ENCODE results near the gene NIF3L1.

Gene NIF3L1

DNA sequence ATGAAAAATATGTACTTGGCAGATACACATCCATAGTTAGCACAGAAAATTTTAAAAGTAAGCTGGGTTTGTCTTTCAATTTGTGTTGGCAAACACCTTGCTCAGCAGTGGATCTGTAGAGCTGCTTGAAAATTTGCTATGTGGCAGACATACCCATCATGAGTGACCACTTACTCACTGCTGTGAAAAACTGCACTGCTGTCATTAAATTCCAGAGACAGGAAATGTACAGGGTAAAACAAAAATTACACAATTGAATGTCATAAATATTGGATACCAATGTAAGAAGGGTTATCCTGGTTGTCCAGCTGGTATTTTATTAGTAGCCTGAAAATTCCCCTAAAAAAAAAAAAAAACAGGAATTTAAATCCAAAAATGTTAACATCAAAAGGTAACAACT lies 24.5 kb downstream of the NIF3L1 start:
- Mint-ChIP-seq H3K27ac (no peak overlapping the region), H3K4me1 (no peaks in the 10 kb centered on the region), H3K36me3 (ENCODE audit: low read depth) (peaks cover 35% of the 10 kb centered on the region), H3K4me3 (no peak overlapping the region), H3K27me3 (no peaks in the 10 kb centered on the region), H3K9me3 (no peaks in the 10 kb centered on the region)
- ATAC-seq (no peak), DNase-seq (no peak)

DNA sequence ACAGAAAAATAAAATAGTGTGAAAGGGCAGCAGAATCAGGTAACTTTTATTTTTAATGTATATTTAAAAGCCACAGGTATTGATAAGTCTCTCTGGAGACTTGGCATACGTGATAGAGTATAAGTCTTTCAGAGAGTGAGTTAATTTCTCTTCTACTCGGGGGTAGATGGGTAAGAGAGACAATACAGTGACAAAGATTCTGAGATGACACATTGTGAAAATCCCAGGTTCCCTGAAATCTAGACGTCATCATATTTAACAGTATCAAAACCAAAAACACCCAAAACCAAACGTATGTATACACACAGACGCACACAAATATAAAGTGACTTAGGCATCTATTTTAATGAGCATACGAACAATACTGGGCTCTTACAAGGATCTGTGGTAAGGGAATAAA lies 33.3 kb downstream of the NIF3L1 start:
- ATAC-seq (peak; percentile 57), DNase-seq (no peak)
- no peaks in the 10 kb centered on the region for H3K9me3 Mint-ChIP-seq
- no peak overlapping the region for H3K4me3 Mint-ChIP-seq
- no peaks in the 10 kb centered on the region for H3K27me3 Mint-ChIP-seq
- H3K36me3 Mint-ChIP-seq (ENCODE audit: low read depth) = peaks cover 27% of the 10 kb centered on the region
- H3K27ac Mint-ChIP-seq = peak overlapping the region; percentile 70
- H3K4me1 Mint-ChIP-seq = peaks cover 7% of the 10 kb centered on the region

DNA sequence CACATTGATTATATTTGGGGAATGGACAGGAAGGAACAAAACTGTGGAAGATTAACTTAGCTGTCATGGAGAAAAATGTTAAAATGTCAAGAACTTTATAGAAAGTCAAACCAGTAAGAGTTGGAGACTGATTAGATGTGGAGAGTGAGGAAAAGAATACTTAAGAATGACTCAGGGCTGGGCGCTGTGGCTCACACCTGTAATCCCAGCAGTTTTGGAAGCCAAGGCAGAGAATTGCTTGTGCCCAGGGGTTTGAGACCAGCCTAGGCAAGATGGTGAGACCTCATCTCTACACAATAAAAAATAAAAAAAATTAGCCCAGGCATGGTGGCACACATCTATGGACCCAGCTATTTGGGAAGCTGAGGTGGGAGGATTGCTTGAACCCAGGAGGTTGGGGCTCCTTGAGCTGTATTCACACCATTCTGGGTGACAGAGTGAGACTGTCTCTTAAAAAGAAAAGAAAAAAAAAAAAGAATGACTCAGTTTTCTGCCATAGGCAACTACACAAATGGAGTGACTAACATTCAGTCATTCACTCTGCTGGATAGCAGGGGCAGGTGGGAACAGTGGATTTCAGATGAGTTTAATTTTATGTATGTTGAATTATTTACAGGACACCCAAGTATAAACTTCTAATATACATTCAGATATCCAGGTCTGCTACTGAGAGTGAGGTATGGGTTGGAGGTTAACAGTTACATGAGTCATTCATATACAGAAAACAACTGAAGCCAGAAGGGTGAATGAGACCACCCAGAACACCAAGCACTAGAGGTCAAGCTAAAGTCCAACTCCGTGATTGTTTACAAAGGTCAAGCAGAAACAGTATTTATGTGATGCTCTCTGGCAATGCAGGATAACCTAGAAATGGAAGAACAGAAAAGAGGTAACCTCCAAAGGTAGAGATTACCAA lies 40.4 kb downstream of the NIF3L1 start:
- H3K9me3 Mint-ChIP-seq = no peaks in the 10 kb centered on the region
- peaks cover 18% of the 10 kb centered on the region for H3K4me1 Mint-ChIP-seq
- peak overlapping the region; percentile 16 for H3K27ac Mint-ChIP-seq
- H3K27me3 Mint-ChIP-seq = no peaks in the 10 kb centered on the region
- no peak for DNase-seq
- peaks cover 32% of the 10 kb centered on the region for H3K36me3 Mint-ChIP-seq (ENCODE audit: low read depth)
- ATAC-seq = peak; percentile 68
- H3K4me3 Mint-ChIP-seq = no peak overlapping the region

DNA sequence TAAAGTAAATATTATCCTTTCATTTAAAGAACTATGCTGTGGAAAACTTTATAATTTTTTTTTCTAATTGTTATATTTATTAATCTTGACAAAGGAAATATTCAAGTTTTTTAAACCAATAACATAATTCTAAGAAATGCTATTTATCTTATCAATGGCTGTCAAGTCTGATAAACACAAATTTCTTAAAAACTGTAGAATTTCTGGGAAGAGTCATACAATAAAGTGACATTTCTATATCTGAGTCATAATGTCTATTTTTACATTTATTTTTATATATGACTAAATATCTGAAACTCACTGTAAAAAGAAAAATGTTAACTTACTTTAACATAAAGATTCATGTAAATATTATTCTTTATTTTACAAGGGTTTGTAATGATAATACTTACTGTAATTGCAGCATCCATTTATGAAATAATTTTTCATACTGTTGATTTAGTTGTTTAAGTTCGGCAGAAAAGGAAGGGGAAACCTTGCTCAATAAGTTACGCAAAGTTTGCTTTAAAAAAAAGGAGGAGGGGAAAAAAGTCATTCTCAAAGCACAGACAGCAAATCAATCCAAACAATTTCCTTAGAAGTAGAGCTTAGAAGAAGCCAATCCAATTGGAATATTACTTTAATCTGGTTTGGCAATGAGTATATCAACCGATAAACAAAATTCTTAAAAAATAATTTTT lies 41.9 kb downstream of the NIF3L1 start:
- DNase-seq = no peak
- Mint-ChIP-seq H3K27ac (no peak overlapping the region), H3K4me1 (peaks cover 18% of the 10 kb centered on the region), H3K9me3 (no peaks in the 10 kb centered on the region), H3K36me3 (ENCODE audit: low read depth) (peaks cover 35% of the 10 kb centered on the region), H3K27me3 (no peaks in the 10 kb centered on the region), H3K4me3 (no peak overlapping the region)
- ATAC-seq = no peak

DNA sequence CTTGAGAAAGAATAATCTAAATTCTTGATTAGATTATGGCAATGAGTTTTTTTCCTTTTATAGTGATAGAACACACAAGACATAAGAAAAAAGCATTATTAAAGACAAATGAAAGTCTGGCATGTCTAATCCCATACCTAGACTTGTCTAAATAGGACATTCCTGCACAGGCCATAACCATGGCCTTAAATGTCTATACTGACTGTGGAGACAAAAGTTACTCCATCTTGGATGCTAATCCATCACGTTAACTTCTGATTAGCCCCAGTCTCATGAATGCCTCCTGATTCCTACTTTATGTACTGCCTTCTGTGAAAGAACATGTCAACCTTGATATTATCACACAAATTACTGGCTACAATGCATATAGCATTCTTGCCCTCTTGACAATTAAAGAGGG lies 50.7 kb downstream of the NIF3L1 start:
- ATAC-seq (no peak), DNase-seq (no peak)
- H3K4me3 Mint-ChIP-seq = no peak overlapping the region
- H3K27ac Mint-ChIP-seq = no peak overlapping the region
- H3K9me3 Mint-ChIP-seq = no peaks in the 10 kb centered on the region
- H3K27me3 Mint-ChIP-seq = no peaks in the 10 kb centered on the region
- H3K4me1 Mint-ChIP-seq = peaks cover 18% of the 10 kb centered on the region
- H3K36me3 Mint-ChIP-seq (ENCODE audit: low read depth) = peaks cover 48% of the 10 kb centered on the region

DNA sequence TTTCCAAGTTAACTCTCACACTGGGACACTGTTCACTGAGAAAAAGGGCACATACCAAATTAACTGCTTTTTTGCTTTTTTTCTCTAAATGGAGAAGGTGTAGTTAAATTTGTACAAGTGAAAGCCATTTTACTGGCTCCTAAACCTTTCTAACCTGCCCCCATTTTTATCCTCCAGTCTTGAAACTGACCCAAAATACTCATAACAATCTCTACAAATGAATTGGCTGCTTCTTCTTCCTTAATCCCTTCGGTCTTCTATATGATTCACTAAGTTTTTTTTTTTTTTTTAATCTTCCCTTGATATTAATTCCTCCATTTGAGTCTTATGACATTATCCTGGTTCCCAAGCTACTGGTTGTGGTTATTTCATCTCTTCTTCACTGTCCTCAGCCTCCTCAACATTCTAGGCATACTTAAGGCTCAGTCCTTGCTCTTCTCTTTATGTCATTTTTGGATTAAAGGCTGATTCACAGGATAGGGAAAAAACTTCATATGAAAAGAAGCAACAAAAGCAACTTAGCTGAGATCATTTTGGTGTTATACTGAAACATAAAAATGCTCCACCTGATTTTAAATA lies 54.4 kb downstream of the NIF3L1 start:
- no peak for DNase-seq
- H3K4me1 Mint-ChIP-seq = peaks cover 26% of the 10 kb centered on the region
- no peak for ATAC-seq
- H3K27me3 Mint-ChIP-seq = no peaks in the 10 kb centered on the region
- no peak overlapping the region for H3K4me3 Mint-ChIP-seq
- H3K27ac Mint-ChIP-seq = peak overlapping the region; percentile 78
- no peaks in the 10 kb centered on the region for H3K9me3 Mint-ChIP-seq
- peaks cover 49% of the 10 kb centered on the region for H3K36me3 Mint-ChIP-seq (ENCODE audit: low read depth)

DNA sequence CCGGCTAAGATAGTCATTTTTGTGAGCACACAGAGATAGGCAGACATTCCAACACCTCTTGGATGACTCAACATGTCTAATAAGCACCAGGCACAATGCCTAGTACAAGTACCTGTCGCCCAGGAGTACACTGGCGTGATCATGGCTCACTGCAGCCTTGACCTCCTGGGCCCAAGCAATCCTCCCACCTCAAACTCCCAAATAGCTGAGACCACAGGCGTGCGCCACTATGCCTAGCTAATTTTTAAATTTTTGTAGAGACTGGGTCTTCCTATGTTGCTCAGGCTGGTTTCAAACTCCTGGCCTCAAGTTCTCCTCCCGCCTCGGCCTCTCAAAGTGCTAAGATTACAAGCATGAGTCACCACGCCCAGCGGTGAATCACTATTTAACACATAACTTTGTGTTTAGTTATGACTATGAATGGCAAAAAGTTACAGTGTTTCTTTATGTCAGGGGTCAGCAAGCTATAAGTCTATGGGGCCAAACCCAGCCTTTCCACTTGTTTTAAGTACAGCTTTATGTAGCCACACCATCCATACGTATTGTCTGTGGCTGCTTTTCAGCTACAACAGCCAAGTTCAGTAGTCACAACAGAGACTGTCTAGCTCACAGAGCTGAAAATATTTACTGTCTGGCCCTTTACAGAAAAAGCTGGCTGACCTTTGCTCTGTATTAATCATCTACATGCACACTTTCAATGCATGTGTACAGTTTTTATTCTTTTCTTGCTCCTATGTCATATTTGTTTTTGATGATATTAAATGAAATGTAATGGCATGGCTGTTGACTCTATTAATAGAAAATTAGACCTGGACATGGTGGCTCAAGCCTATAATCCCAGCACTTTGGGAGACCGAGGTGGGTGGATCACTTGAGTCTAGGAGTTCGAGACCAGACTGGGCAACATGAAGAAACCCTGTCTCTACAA lies 55.6 kb downstream of the NIF3L1 start:
- peak; percentile 92 for ATAC-seq
- Mint-ChIP-seq H3K4me3 (no peak overlapping the region), H3K36me3 (ENCODE audit: low read depth) (peaks cover 47% of the 10 kb centered on the region), H3K27me3 (no peaks in the 10 kb centered on the region), H3K9me3 (no peaks in the 10 kb centered on the region), H3K4me1 (peaks cover 26% of the 10 kb centered on the region), H3K27ac (peak overlapping the region; percentile 78)
- peak; percentile 68 for DNase-seq

DNA sequence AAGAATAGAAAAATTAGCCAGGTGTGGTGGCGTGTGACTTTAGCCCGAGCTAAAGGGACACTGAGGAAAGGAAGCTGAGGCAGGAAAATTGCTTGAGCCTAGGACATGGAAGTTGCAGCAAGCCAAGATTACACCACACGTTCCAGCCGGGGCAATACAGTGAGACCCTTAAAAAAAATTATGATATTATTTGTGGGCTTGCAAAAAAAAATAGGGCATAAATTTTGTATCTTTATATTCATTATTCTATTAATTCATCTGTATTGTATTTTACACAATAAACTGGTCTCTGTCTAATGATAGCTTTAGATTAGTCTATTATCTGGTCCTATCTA lies 56.2 kb downstream of the NIF3L1 start:
- Mint-ChIP-seq H3K27ac (peak overlapping the region; percentile 78), H3K4me1 (peaks cover 26% of the 10 kb centered on the region), H3K27me3 (no peaks in the 10 kb centered on the region), H3K4me3 (no peak overlapping the region), H3K9me3 (no peaks in the 10 kb centered on the region), H3K36me3 (ENCODE audit: low read depth) (peaks cover 46% of the 10 kb centered on the region)
- DNase-seq (no peak), ATAC-seq (no peak)

DNA sequence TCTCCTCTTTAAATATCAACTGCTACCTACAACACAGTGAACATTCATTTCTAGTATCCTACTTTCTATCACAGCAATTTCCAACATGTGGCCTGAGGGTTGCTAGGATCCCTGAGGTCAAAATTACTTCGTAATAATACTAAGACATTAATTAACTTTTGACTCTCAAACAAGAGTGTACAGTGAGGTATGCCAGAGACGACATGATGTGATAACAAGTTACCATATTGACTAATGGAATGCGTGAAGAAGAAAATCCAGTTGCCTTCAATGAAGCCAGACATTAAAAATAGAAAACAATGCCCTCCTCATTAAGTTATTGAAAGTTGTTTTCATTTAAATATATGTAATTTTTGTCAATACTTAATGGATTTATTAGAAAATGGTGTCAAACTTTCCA lies 61.2 kb downstream of the NIF3L1 start:
- ATAC-seq (no peak), DNase-seq (no peak)
- Mint-ChIP-seq H3K27me3 (no peaks in the 10 kb centered on the region), H3K9me3 (no peaks in the 10 kb centered on the region), H3K27ac (no peak overlapping the region), H3K4me3 (no peak overlapping the region), H3K36me3 (ENCODE audit: low read depth) (peaks cover 40% of the 10 kb centered on the region), H3K4me1 (peaks cover 3% of the 10 kb centered on the region)
